ENCODE data around the gene GAS2L1. TPM values are rescaled to one million over a fixed set of nuclear protein-coding genes. Genes with fewer than 3 reads are reported as not detected.

The GAS2L1 gene
- total and polyA plus RNA-seq, 5 experiments from 2014 or later: 0.54 TPM; not detected in 4

DNA sequence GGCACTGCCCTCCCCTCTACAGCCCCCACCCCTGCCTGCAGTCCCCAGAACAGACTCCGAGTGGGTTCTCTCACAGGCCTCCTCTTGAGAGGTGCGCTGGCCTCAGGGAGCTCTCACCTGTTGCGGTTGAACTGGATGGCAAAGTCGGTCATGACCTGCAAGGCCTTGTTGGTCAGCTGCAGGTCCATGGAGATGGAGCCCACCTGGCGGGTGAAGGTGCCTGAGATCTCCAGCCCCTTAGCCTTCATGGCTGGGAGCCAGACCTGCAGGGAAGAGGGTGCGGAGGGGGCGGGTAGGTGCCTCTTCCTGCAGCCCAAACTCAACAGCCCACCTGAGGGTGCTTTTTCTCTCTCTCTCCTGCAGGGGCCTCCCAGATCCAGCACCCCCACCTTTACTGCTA is 27.7 kb downstream of the GAS2L1 start:
- no peak for ATAC-seq
- H3K27me3 Mint-ChIP-seq: no peaks in the 10 kb centered on the region
- H3K27ac Mint-ChIP-seq: peak overlapping the region in 1 of 10 donors; percentile 74
- H3K36me3 Mint-ChIP-seq: peaks cover 0 to 60% (median 11%) of the 10 kb centered on the region in 3 donors
- POLR2A ChIA-PET: interaction anchor here (0.5 kb wide), 1 partner anchor 493 kb away, joined by 4 read pairs; no protein-coding TSS in a partner anchor
- H3K9me3 Mint-ChIP-seq: no peaks in the 10 kb centered on the region
- peaks cover 0 to 5% (median 1%) of the 10 kb centered on the region in 4 donors for H3K4me1 Mint-ChIP-seq
- DNase-seq: no peak
- H3K4me3 Mint-ChIP-seq: no peak overlapping the region

DNA sequence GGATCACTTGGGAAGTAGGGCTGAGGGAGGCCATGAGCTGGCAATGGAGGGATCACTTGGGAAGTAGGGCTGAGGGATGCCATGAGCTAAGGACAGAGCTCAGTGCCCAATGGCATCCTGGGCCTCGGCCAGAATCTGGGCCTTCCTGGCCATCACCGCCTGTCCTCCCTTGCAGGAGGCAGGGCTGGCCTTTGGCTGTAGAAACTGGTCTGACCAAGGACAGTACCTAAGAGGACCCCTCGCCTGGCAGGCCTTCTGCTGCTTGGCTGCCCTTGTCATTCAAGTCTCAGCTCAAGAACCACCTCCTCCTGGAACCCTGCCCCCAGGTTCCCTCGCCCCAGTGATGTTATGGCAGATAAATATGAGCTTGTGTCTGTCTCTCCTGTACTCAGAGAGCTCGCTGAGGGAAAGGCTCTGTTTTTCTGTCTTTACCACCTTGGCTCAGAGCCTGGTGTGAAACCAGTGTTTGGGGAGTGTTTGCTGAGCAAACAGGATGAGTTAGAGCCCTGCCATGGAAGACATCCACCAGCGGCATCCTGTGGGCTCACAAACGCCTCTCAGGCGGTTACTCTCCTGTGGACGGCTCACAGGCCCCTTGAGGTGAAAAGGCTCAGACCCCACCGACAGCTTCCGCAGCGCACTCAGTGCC is 28.4 kb downstream of the GAS2L1 start:
- ATAC-seq: no peak
- H3K4me1 Mint-ChIP-seq: peaks cover 0 to 5% (median 0%) of the 10 kb centered on the region in 4 donors
- H3K27ac Mint-ChIP-seq: peak overlapping the region in 2 of 10 donors; percentile 53 to 74
- POLR2A ChIA-PET: interaction anchor here (0.5 kb wide), 1 partner anchor 494 kb away, joined by 4 read pairs; no protein-coding TSS in a partner anchor
- no peaks in the 10 kb centered on the region for H3K9me3 Mint-ChIP-seq
- no peak for DNase-seq
- H3K4me3 Mint-ChIP-seq: no peak overlapping the region
- H3K36me3 Mint-ChIP-seq: peaks cover 0 to 65% (median 16%) of the 10 kb centered on the region in 3 donors
- H3K27me3 Mint-ChIP-seq: no peaks in the 10 kb centered on the region

DNA sequence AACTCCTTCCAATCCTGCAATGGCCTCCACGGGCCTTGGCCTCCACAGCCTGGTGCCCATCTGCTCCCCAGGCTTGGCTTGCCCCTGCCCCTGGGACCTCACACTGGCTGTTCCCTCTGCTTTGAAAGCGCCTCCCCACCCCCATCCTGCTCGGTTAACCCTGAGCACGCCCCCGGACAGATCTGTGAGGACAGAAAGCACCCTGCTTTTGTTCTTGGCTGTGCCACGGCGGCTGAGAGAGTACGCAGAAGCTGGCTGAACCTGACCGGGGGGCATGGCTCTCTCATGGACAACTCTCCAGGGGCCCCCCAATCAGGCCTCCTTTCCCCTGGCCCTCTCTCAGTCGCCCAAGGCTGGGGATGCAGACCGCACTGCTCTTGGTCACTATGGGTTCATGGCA is 29.2 kb downstream of the GAS2L1 start:
- ATAC-seq (no peak), DNase-seq (no peak)
- H3K4me3 Mint-ChIP-seq: no peak overlapping the region
- H3K9me3 Mint-ChIP-seq: no peaks in the 10 kb centered on the region
- peaks cover 0 to 5% (median 0%) of the 10 kb centered on the region in 4 donors for H3K4me1 Mint-ChIP-seq
- peaks cover 0 to 73% (median 16%) of the 10 kb centered on the region in 3 donors for H3K36me3 Mint-ChIP-seq
- no peaks in the 10 kb centered on the region for H3K27me3 Mint-ChIP-seq
- peak overlapping the region in 1 of 10 donors; percentile 29 for H3K27ac Mint-ChIP-seq
- POLR2A ChIA-PET: no interaction called here

DNA sequence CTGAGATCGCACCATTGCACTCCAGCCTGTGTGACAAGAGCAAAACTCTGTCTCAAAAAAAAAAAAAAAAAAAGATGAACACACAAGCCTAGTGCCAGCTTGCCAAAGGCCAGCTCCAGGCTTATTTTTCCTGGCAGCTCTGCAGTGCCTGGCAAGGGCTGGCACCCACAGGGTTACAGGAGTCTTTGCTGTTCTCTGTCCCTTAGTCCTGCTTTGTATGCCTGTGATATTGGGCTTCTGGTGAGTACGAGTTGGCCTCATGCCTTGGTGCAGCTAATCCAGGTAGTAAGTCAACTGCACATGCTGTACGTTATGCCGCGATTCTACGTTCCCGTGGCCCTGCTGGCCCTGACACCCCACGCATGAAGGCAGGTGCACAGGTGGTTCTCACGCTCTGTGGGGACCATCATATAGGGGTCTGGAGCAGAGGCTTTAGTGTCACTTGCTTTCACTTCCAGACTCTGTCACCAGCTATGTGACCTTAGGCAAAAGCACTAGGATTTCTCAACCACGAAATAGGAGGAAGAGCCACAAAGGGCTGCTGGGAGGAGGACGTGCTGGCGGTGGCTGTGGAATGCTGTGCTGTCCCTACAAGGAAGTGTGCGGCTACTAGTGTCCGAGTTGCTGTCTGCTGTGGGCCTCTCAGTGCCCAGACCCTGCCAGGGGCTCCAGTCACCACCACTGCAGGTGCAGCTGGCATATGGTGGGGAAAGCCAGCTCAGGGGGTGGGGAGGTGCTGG is 30.5 kb downstream of the GAS2L1 start:
- peaks cover 0 to 5% (median 0%) of the 10 kb centered on the region in 4 donors for H3K4me1 Mint-ChIP-seq
- peak overlapping the region in 1 of 10 donors; percentile 14 for H3K27ac Mint-ChIP-seq
- ATAC-seq (no peak), DNase-seq (no peak)
- peaks cover 0 to 78% (median 18%) of the 10 kb centered on the region in 3 donors for H3K36me3 Mint-ChIP-seq
- H3K4me3 Mint-ChIP-seq: no peak overlapping the region
- H3K27me3 Mint-ChIP-seq: no peaks in the 10 kb centered on the region
- POLR2A ChIA-PET: no interaction called here
- H3K9me3 Mint-ChIP-seq: no peaks in the 10 kb centered on the region

DNA sequence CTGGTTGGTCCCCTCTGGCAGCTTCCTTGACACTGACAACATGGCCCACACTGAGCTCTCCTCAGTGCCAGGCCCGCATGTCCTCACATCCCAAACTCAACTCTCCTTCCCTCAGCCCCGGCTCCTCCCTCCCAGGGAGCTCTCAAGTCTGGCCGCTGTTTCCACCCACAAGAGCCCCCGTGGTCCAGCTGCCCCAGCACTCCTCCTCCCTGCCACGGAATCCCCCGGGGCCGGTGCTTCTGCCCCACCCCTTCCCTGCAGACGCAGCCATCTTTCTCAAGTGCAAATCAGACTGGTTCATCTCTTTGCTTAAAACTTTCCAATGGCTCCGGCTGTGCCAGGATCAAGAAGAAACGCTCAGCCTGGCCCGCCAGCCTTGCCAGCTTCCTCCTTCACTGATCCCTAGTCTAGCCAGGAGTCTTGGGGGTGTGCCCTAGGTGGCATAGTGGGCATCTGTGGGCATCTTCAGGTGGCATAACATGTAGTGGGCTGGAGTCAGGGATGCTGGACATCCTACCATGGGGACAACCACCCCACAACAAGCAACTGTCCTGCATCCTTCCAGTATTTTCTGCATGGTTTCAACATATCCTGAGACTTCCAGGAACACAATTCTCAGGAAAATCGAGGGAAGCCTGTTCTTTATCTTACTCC is 31.3 kb downstream of the GAS2L1 start:
- POLR2A ChIA-PET: no interaction called here
- no peak for ATAC-seq
- peaks cover 0 to 82% (median 21%) of the 10 kb centered on the region in 3 donors for H3K36me3 Mint-ChIP-seq
- H3K9me3 Mint-ChIP-seq: no peaks in the 10 kb centered on the region
- peaks cover 0 to 5% (median 0%) of the 10 kb centered on the region in 4 donors for H3K4me1 Mint-ChIP-seq
- no peak for DNase-seq
- no peak overlapping the region for H3K4me3 Mint-ChIP-seq
- no peak overlapping the region for H3K27ac Mint-ChIP-seq
- no peaks in the 10 kb centered on the region for H3K27me3 Mint-ChIP-seq

DNA sequence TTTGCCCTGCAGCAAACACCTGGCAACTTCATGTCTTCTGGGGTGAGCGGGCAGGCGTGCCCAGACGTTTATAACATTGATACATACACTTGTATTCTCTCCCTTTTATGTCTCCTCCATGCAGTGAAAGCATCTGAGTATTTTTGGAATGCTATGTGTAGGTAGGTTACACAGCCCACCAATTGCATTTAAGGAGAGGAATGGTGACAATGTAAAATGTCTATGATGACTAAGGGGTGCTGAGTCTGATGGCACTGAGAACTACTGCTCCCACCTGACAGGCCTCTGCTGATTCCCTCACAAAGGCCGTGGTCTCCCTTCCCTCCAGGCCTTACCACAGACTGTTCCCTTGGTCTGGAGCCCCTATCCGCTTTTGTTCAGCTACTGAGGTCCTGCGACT is 31.9 kb downstream of the GAS2L1 start:
- Mint-ChIP-seq H3K4me3 (no peak overlapping the region), H3K36me3 (peaks cover 0 to 85% (median 21%) of the 10 kb centered on the region in 3 donors), H3K27ac (peak overlapping the region in 1 of 10 donors; percentile 81), H3K9me3 (no peaks in the 10 kb centered on the region), H3K27me3 (no peaks in the 10 kb centered on the region), H3K4me1 (peaks cover 0 to 7% (median 0%) of the 10 kb centered on the region in 4 donors)
- DNase-seq (no peak), ATAC-seq (no peak)
- POLR2A ChIA-PET: no interaction called here

DNA sequence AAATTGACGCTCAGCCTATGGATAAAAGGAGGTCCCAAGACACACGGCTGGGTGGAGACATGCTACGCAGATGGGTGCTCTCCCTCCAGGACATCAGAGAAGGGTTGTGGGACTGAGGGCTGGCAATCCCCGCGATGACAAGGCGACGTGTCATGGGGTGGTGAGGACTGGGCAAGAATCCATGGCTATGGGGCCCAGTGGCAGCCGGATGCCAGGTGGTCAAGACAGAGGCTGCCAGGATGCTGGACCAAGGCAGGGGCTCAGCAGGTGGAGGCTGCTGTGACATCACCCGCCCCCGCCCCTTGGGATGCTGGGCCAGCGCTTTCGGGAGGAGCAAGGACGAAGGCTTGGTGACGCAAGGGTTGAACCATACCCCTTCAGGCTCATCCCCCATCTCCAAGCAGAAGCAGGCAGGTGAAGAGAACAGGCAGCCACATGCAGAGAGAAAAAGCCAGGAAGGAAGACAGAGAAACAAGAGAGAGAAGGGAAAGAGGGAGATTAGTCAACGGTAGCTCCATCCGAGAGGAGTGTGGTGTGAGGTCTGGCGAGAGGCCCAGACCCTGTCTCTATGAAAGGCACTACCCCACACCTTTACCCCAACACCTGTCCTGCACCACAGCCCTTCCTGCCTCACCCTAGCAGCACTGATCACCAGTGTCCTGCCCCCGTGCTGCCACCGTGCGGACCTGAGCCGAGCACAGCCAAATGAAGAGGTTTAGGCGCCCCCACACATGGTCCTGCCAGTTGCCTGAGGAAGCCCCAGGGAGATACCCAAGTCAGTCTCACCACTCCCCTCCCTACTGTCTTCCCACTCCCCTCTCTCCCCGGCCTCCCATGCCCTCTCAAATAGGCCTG is 33.2 kb downstream of the GAS2L1 start:
- Mint-ChIP-seq H3K27me3 (no peaks in the 10 kb centered on the region), H3K27ac (peak overlapping the region in 3 of 10 donors; percentile 38 to 81 (median 40)), H3K36me3 (peaks cover 0 to 91% (median 22%) of the 10 kb centered on the region in 3 donors), H3K4me1 (peaks cover 0 to 7% (median 0%) of the 10 kb centered on the region in 4 donors), H3K9me3 (no peaks in the 10 kb centered on the region), H3K4me3 (no peak overlapping the region)
- no peak for ATAC-seq
- POLR2A ChIA-PET: no interaction called here
- DNase-seq: no peak

DNA sequence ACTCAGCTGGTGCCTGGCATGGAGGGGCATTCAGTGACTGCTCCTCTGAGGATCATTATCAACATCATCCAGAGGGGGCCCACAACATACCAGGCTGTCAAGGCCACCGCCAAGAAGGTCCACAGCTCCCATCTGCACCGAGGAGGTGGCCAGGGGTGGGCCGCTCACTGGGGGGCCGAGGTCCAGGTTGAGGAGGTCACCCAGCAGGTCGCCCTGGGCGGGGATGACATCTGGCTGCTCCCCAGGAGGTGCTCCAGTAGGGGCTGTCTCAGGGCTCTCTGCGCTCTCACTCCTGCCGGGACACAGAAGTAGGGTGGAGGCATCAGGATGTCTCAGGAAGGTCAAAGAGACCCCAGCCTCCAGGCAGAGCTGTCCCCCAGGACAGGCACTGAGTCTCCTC is 34.1 kb downstream of the GAS2L1 start:
- DNase-seq (no peak), ATAC-seq (no peak)
- H3K36me3 Mint-ChIP-seq: peaks cover 0 to 91% (median 19%) of the 10 kb centered on the region in 3 donors
- POLR2A ChIA-PET: no interaction called here
- peaks cover 0 to 6% (median 0%) of the 10 kb centered on the region in 4 donors for H3K4me1 Mint-ChIP-seq
- no peak overlapping the region for H3K4me3 Mint-ChIP-seq
- H3K27ac Mint-ChIP-seq: no peak overlapping the region
- H3K9me3 Mint-ChIP-seq: no peaks in the 10 kb centered on the region
- H3K27me3 Mint-ChIP-seq: no peaks in the 10 kb centered on the region

DNA sequence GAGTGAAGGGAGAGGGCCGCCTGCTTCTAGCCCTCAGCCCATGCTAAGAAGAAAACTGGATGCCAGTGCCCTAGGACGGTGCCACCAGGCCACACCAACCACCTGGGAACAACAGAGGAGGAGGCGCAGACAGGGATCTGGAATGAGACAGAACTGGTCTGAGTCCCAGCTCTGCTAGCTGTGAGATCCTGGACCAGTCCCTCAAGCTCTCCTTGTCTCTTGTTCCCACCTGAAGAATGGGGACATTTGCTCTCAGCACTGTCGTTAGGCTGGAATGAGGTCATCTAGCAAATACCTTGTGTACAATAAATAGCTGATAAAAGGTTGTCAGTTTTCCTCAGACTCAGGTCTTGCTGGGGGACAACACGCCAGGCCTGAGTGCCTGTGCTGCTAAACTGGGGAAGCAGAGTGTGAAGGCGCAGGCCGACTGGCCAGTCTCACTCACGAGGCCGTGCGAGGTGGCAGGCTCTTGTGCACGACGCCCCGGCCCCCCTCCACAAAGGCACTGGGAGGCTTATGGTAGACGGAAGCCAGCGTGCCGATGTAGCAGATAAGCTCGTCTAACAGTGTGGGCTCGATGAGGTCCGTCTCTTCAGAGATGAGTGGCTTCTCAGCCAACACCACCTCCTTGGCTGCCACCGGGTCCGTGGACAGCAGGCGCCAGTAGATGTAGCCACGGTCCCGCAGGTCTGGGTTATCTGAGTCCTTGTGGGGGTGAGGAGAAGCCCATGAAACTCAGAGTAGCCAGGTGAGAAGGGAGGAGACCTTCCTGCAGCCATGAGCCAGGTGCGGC is 34.8 kb downstream of the GAS2L1 start:
- POLR2A ChIA-PET: no interaction called here
- no peaks in the 10 kb centered on the region for H3K27me3 Mint-ChIP-seq
- ATAC-seq (no peak), DNase-seq (no peak)
- H3K9me3 Mint-ChIP-seq: no peaks in the 10 kb centered on the region
- no peak overlapping the region for H3K4me3 Mint-ChIP-seq
- H3K4me1 Mint-ChIP-seq: peaks cover 0 to 3% (median 0%) of the 10 kb centered on the region in 4 donors
- peaks cover 0 to 91% (median 18%) of the 10 kb centered on the region in 3 donors for H3K36me3 Mint-ChIP-seq
- H3K27ac Mint-ChIP-seq: no peak overlapping the region

DNA sequence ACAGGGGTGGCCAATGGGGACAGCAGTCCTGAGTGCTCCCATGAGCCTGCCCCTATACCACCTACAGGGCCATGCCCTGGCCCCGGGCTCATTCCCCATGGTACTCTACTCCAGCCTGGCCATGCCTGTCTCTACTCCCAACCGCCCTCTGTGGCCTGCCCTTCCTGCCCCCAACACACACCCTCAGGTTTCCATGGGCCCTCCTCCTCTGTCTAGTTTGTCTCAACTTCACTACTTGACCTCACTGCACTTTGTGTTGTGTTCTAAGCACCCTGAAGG is 35.3 kb downstream of the GAS2L1 start:
- peaks cover 0 to 89% (median 20%) of the 10 kb centered on the region in 3 donors for H3K36me3 Mint-ChIP-seq
- POLR2A ChIA-PET: no interaction called here
- ATAC-seq (no peak), DNase-seq (no peak)
- no peak overlapping the region for H3K4me3 Mint-ChIP-seq
- H3K27me3 Mint-ChIP-seq: no peaks in the 10 kb centered on the region
- peak overlapping the region in 1 of 10 donors; percentile 81 for H3K27ac Mint-ChIP-seq
- H3K9me3 Mint-ChIP-seq: no peaks in the 10 kb centered on the region
- H3K4me1 Mint-ChIP-seq: peaks cover 0 to 3% (median 0%) of the 10 kb centered on the region in 4 donors

DNA sequence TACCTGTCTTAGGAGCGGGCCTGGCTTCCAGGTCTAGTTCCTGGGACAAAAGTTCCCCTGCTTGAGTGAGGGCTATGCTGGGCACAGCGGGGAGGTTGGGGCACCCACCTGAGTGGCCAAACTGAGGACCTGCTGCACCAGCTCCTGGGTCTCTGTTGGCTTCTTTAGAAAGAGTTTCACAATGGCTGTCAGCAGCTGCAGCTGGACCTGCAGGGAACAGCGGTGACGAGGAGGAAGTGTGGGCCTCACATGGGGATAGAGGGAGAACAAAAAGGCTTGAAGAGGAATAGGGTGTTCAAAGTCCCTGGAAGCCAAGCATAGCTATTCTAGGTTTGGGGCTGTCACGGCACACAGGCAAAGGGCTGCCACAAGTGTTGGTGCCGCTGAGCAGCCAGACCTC is 35.7 kb downstream of the GAS2L1 start:
- Mint-ChIP-seq H3K36me3 (peaks cover 0 to 87% (median 20%) of the 10 kb centered on the region in 3 donors), H3K9me3 (no peaks in the 10 kb centered on the region), H3K4me3 (no peak overlapping the region), H3K4me1 (peaks cover 0 to 3% (median 0%) of the 10 kb centered on the region in 4 donors), H3K27me3 (no peaks in the 10 kb centered on the region), H3K27ac (peak overlapping the region in 2 of 10 donors; percentile 37 to 81)
- DNase-seq (no peak), ATAC-seq (no peak)
- POLR2A ChIA-PET: no interaction called here

All from naive thymus-derived CD8-positive, alpha-beta T cell (primary cell).